Esophagus squamous epithelium (tissue), 5 donors: ENCODE measurements around the gene SCOC. TPM values are rescaled to one million over a fixed set of nuclear protein-coding genes. Genes with fewer than 3 reads are reported as not detected.

ENCODE experiments used
- DNase-seq: peaks from one replicate; lab custom pipeline; 2025; lab: John Stamatoyannopoulos, UW
- H3K27ac ChIP-seq, 4 donors: fragments of 200-600 bp; sonication (generic); one replicate each; pipeline ENCODE4 v1.5.1; 2016 to 2019; ENCODE audit warnings: mild to moderate bottlenecking in 1 of 4
- H3K27me3 ChIP-seq, 4 donors: fragments of 200-600 bp; sonication (generic); 1 replicate in 3 of 4; 2 replicates in 1 of 4; pipeline versions ENCODE4 v1.5.1 to v1.6.0; 2017 to 2021; ENCODE audit warnings: antibody characterized with exemption in 1 of 4
- H3K36me3 ChIP-seq, 3 donors: fragments of 200-600 bp; sonication (generic); one replicate each; pipeline ENCODE4 v1.5.1; 2016 to 2019
- H3K4me1 ChIP-seq, 3 donors: fragments of 200-600 bp; sonication (generic); one replicate each; pipeline ENCODE4 v1.5.1; 2017 to 2019
- H3K4me3 ChIP-seq, 4 donors: fragments of 200-600 bp; sonication (generic); 1 replicate in 3 of 4; 2 replicates in 1 of 4; pipeline ENCODE4 v1.5.1; 2016 to 2019; ENCODE audit warnings: mild to moderate bottlenecking in 2 of 4, moderate library complexity in 1 of 4
- H3K9me3 ChIP-seq, 3 donors: fragments of 200-600 bp; sonication (generic); one replicate each; pipeline ENCODE4 v1.5.1; 2016 to 2019
- CTCF ChIP-seq, 6 experiments: fragments of 450-650 bp in 4 of 6; fragments of 200-600 bp in 2 of 6; sonication (generic) in 2 of 6; IDR thresholded peaks; one replicate each; pipeline ENCODE4 v1.5.1; 2016 to 2019; ENCODE audit warnings: antibody characterized with exemption in 6 of 6, mild to moderate bottlenecking in 4 of 6, moderate library complexity in 4 of 6
- POLR2A ChIP-seq, 4 donors: fragments of 450-650 bp; IDR thresholded peaks; one replicate each; pipeline ENCODE4 v1.6.1; 2017; ENCODE audit warnings: antibody characterized with exemption in 4 of 4, mild to moderate bottlenecking in 4 of 4, moderate library complexity in 3 of 4
- WGBS, 2 donors: methylation state at CpG; one replicate each; pipeline ENCODE4 v1.1.5; 2018; 5-methylcytosine and 5-hydroxymethylcytosine counted together
- intact Hi-C: fragments of 100-400 bp; cut with DNase I; formaldehyde crosslinking; loops from one replicate; pipeline ENCODE4 v1.15.0; 2022
- total RNA-seq, 4 donors: library from RNA; depleted of rRNA; stranded (reverse); fragments of >200 nt; gene quantifications; one replicate each; pipeline ENCODE4 v1.1.0, GENCODE V29; 2016
- donor health status: DM: yes; HTN: yes; CAD: no.

Gene SCOC
- total RNA-seq, 4 donors from 2014 or later: 39.1 to 73.6 (median 50.8) TPM

GRCh38 chr4:140426610-140427105 is 53.2 kb downstream of the SCOC start:
- H3K9me3 ChIP-seq: no peaks in the 10 kb centered on the region
- intact Hi-C loops: no loop called here
- H3K36me3 ChIP-seq: no peaks in the 10 kb centered on the region
- WGBS, 2 donors: 28 to 36% methylated on average over 5 of the region's 23 CpGs
- H3K4me3 ChIP-seq: peak overlapping the region; percentile 55 to 70 (median 68)
- H3K4me1 ChIP-seq: peaks cover 0 to 56% (median 11%) of the 10 kb centered on the region in 3 donors
- TF ChIP-seq CTCF (IDR thresholded peaks at IDR 0.05): no peak
- no peak for TF ChIP-seq POLR2A (IDR thresholded peaks at IDR 0.05)
- no peak for DNase-seq
- H3K27ac ChIP-seq: peak overlapping the region in 2 of 4 donors; percentile 34 to 35
- peaks cover 0 to 13% (median 0%) of the 10 kb centered on the region in 4 donors for H3K27me3 ChIP-seq

DNA sequence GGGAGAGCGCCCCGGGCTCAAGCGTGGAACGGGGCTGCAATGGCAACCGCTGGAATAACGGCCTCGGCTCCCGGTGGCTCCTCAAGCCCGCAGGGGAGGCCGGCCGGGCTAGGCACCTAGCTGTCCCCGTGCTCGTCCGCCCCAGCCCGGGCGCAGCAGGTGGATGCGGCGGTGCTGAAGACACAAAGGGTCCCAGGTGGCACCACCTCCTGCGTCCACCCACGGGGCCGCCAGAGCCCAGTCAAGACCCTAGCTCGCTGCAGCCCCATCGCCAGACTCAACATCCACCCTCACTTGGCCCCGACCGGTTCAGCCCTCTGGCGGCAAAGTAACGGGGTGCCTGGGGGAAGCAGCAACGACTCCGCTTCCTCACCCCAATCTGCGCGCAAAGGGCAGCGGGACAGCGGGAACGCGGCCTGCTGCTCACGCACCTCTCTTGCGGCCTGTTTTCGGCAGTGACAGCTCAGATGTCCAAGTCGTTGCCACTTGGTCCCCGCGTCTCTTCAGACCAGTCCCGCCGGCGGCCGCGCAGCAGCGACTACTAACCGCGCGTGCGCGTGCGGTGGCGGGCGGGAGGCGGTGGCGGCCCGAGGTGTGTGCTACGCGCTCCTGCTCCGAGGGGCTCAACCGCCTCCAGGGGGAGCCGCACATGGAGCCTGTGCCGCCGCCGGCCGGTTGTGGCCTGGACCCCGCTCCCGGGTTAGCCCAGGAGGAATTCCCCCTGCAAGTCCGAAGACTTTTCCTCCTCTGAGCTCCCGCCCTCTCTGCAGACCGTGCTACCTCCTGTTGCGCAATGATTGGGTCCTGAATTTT is 53.9 kb downstream of the SCOC start, which contains the start of gene CLGN:
Gene CLGN, minus strand, starts transcription at position 543 of the 813 bp plus-strand sequence. CDS start 14,570 bp downstream, outside the sequence.
- H3K4me3 ChIP-seq: peak within 1 kb of the TSS; percentile 55 to 70 (median 68)
- H3K4me1 ChIP-seq: peaks cover 0 to 55% (median 11%) of the 10 kb centered on the region in 3 donors
- H3K9me3 ChIP-seq: no peaks in the 10 kb centered on the region
- H3K27me3 ChIP-seq: peaks cover 0 to 13% (median 0%) of the 10 kb centered on the region in 4 donors
- H3K27ac ChIP-seq: peak within 1 kb of the TSS in 3 of 4 donors; percentile 25 to 35 (median 34)
- WGBS, 2 donors: 0% methylated on average over 1 to 5 of the region's 73 CpGs
- TF ChIP-seq POLR2A (IDR thresholded peaks at IDR 0.05) (peak in 1 of 4 donors; percentile 11), CTCF (IDR thresholded peaks at IDR 0.05) (peak in 3 of 6 experiments; percentile 6 to 15 (median 10))
- DNase-seq: no peak
- H3K36me3 ChIP-seq: no peaks in the 10 kb centered on the region
- intact Hi-C loops: no loop called here

GRCh38 chr4:140427919-140428471 is 54.5 kb downstream of the SCOC start:
- whole genome bisulfite sequencing, 2 donors: 28 to 40% methylated on average over 7 of the region's 7 CpGs
- H3K27ac ChIP-seq: peak overlapping the region in 1 of 4 donors; percentile 35
- DNase-seq: no peak

More at GRCh38 chr4:140427919-140428471, 54.5 kb downstream of the SCOC start:
- H3K36me3 ChIP-seq: no peaks in the 10 kb centered on the region
- no peak for TF ChIP-seq POLR2A (IDR thresholded peaks at IDR 0.05)
- no peak for TF ChIP-seq CTCF (IDR thresholded peaks at IDR 0.05)
- intact Hi-C loops: no loop called here
- H3K9me3 ChIP-seq: no peaks in the 10 kb centered on the region
- H3K27me3 ChIP-seq: peaks cover 0 to 13% (median 0%) of the 10 kb centered on the region in 4 donors
- peaks cover 0 to 49% (median 11%) of the 10 kb centered on the region in 3 donors for H3K4me1 ChIP-seq
- peak overlapping the region; percentile 55 to 70 (median 68) for H3K4me3 ChIP-seq

Other genes with a start within 250 kb of the SCOC start
- 10 to 100 TPM in 2 of 4 donors, 1 to 10 TPM in 2; 6.9 to 14.2 (median 8.9) TPM for gene MAML3, start 219.5 kb upstream of the SCOC start, total RNA-seq
- 1 to 10 TPM in 3 of 4 donors, under 1 TPM in 1; 0.70 to 3.8 (median 1.9) TPM for gene CLGN, start 54.0 kb downstream of the SCOC start, total RNA-seq
- not detected for gene MGAT4D, start 124.6 kb downstream of the SCOC start, total RNA-seq
- gene ELMOD2, start 150.5 kb downstream of the SCOC start, total RNA-seq: 10 to 100 TPM; 11.2 to 36.9 (median 17.0) TPM
- not detected for gene UCP1, start 195.3 kb downstream of the SCOC start, total RNA-seq